Measurements from ENCODE around the gene AK9.
"Not testable (repeated sequence)": the region's sequence is repeated elsewhere in the genome, so short reads cannot be mapped to it uniquely, and the experiment has no call there.

Gene AK9

DNA sequence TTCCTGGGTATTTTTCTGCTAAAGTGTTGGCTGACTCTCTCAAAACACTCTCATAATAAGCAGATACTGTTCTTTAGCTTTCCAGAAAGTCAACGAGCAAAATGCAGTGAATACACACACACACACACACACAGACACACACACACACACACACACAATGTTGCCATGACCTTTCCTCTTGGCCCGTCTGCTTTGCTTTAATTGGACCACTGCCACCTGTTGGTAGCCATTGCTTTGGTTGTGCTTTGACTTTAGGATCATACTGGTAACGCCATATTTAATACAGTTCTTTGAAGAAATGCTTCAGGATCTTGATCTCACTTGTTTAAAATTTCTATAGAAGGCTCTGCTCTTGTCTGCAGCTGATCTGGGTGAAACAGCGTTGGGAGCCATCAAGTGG, 4.5 kb upstream of the AK9 start:
- DNase-seq, result no peak

- DNase-seq, result no peak
Measured at GRCh38 chr6:109693111-109693510, 2.1 kb upstream of the AK9 start.

DNA sequence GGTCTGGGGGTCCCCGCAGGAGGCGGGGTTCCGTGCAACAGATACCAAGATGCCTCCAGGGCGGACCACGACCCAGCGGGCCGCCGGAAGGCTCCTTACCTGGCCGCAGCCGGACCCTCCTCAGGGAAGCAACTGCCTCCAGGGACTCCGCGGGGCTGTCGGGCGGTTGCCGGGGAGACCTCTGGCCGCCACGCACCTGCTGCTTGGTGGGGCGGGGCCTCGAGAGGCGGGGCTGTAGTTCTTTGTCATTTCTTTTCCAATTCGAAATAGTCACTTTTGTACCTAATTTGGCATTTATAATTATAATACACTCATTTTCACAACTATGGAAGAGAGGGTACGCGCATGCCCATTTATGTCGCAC, 647 bp downstream of the AK9 start:
- DNase-seq, result no peak

GRCh38 chr6:109687271-109687761, 3.7 kb downstream of the AK9 start:
- DNase-seq, result peak; percentile 80

DNA sequence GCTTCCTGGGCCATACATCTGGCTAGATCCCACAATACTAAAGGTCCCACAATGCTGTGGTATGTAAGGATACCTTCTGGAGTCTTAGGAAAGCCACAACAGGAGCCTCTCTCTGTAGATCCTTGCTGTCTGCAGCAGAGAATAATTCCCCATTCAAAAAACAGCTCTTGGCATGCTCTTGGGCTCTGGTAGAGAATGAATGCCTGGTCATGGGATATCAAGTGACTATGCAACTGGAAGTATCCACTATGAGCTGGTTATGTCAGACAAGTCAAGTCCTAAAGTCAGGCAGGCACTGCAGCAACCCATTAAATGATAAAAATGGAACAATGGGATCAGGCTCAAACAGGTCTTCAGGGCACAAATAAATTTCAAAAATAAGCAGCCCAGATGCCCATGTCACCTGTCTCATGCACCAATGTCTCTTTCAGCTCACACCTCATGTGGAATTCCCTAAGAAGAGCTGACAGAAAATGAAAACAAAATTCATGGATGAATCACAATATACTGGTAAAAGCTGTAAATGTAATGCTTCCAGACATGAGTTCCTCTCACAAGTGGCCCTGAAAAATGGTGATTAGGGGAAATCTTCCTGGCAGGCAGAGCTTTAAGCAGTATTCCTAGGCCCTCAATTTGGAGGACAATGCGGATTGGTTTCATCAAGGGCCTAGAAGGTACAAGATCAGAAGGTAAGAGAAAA, 4.3 kb downstream of the AK9 start:
- DNase-seq, result no peak

DNA sequence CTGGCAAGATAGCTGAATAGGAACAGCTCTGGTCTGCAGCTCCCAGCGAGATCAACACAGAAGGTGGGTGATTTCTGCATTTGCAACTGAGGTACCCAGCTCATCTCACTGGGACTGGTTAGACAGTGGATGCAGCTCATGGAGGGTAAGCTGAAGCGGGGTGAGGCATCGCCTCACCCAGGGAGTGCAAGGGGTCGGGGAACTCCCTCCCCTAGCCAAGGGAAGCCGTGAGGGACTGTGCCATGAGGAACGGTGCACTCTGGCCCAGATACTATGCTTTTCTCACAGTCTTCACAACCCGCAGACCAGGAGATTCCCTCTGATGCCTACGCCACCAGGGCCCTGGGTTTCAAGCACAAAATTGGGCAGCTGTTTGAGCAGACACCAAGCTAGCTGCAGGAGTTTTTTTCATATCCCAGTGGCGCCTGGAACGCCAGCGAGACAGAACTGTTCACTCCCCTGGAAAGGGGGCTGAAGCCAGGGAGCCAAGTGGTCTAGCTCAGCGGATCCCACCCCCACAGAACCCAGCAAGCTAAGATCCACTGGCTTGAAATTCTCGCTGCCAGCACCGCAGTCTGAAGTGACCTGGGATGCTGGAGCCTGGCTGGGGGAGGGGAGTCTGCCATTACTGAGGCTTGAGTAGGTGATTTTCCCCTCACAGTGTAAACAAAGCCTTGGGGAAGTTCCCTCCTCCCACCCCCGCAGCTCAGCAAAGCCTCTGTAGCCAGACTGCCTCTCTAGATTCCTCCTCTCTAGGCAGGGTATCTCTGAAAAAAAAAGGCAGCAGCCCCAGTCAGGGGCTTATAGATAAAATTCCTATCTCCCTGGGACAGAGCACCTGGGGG, 12.1 kb downstream of the AK9 start:
- DNase-seq, result not testable (repeated sequence)

GRCh38 chr6:109678240-109678639, 12.8 kb downstream of the AK9 start:
- DNase-seq, result no peak

DNA sequence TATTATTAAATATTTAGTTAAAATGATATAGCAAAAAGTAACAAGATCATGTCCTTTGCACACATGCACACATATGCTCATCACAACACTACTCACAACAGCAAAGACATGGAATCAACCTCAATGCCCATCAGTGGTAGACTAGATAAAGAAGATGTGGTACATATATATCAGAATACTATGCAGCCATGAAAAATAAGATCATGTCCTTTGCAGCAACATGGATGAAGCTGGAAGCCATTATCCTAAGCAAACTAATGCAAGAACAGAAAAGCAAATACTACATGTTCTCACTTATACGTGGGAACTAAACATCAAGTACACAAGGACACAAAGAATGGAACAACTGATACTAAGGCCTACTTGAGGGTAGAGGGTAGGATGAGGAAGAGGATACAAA, 14.3 kb downstream of the AK9 start:
- DNase-seq, result no peak

DNA sequence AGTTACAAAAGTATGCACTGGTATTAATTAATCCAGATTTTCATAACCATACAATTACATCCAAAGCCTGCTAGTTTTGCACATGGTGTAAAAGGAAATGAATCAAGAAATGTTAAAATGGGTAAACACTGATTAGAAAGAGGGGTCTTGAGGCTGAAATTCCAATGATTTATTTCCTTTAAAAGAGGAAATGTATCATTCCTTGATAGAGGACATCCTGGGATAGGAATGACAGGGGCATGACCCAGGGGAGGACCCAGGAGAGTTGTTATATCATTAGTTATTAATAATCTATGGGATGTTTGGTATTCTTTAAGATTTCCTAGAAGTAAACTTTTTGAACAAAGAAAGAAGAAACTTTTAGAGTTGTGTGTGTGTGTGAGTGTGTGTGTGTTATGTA, 18.2 kb downstream of the AK9 start:
- DNase-seq, result no peak

DNA sequence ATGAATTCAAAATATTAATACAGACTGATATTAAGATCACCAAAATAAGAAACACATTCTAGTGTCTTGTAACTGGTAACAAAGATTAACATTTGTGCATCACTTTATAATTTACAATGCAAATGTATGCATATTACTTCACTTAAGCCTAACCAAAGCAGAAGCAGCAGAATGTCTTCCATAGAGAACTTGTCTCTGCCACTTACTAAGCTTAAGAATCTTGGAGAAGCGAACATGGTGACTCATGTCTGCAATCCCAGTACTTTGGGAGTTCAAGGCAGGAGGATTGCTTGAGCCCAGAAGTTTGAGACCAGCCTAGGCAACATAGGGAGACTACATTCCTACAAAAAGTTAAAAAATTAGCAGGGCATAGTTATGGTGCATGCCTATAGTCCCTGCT, 18.8 kb downstream of the AK9 start:
- DNase-seq, result peak; percentile 61

DNA sequence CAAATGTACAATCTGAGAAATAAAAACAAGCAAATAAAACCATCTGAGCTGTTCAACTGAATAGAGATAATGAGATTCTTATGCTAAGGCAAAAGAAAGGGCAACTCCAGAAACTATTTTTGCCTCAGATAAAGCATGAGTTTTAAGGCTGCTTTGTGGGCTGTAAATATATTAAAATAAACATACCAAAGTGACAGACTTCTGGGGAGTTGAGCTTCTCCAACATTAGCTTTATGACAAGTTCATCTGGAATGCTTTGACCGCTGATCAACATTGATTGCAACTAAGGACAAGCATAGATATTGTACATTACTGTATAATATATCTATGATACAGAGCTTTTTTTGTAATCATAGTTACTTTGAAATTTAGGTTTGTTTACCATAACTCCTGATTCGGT, 19.3 kb downstream of the AK9 start:
- peak; percentile 83 for DNase-seq

- DNase-seq, result no peak
Measured at GRCh38 chr6:109669811-109670210, 21.2 kb downstream of the AK9 start.

DNA sequence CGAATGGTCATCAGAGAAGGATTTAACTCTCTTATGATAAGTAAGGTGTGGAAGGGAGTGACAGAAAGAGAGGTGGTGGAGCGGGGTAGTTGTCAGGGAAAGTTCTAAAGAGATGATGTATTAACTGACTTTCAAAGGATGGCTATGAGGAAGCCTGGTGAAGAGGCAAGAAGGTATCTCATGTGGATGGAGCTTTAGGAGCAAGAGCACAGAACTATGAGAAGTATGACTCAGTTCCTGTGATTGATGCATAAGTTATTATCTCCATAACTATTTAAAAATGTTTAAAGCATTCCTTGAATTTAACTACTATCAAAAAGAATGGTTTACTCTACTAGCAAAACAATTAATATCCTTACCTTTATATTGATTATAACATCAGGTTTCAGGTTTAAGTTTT, 28.8 kb downstream of the AK9 start:
- peak; percentile 47 for DNase-seq

GRCh38 chr6:109660526-109661320, 30.3 kb downstream of the AK9 start:
- DNase-seq, result peak; percentile 51

DNA sequence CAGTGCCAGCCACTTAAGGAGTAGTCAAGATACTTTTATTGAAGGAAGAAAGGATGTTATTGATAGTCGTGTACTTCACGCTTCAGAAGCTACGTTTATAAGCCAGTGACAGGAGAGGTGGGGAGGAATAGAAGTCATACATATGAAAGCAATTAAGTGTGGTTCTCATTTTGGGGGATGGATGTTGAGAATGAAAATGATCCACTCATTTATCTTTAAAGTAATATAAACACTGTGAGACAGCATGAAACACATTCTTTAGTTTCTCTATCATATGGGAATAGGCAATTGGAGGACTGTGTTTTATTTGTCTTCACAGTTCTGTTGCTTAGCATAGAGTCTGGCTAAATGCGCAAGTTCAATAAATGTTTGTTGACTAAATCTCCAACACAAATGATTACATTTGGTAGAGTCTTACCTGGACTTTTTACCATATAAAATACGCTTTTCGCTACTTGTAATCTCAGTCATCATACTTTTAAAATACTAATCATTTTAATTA, 35.2 kb downstream of the AK9 start:
- DNase-seq, result peak; percentile 63

GRCh38 chr6:109653264-109653663, 37.7 kb downstream of the AK9 start:
- DNase-seq, result no peak

DNA sequence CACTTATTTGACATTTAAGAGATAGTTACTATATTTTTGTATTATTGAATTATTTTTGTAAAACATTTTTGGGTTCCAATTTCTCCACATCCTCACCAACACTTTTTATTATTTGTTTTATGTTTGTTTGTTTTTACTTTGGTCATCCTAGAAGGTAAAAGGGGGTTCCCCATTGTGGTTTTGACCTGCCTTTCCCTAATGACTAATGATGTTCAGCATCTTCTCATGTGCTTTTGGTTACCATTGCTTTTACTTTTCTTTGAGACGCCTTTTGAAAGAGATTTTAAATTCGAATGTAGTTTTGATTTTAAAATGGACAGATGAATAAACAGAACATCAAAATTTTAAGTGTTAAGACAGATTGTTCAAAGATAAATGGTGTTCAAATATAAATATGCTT, 46.9 kb downstream of the AK9 start:
- DNase-seq, result no peak

DNA sequence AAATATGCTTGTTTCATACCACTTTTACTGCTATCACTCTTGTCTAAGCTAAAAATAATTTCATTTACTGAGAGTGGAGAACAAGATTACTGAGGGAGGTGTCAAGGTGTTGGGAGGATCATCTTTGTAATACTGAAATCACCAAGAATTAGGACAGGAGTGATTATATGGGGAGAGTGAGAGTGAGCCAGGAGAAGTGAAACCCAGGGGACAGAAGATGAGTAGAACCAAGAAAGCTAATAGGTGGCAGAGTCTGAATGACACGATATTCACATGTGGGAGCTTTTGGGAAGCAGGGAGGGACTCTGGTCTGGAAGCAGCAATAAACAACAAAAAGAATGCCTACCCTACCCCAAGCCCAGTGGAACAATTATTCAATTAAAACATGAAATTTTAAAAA, 58.6 kb downstream of the AK9 start:
- DNase-seq, result no peak

DNA sequence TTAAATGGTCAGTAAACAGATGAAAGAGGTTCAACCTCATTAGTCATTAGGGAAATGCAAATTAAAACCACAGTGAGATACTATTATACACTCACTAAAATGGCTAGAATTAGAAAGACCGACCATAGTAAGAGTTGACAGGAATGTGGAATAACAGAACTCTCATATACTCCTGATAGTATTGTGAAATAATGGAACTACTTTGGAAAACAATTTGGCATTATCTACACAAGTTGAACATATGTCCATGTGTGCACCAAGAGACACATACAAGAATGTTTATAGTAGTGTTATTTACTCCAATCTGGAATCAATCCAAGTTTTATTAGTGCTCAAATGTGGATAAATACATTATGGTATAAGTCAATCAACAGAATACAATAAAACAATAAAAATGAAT, 59.6 kb downstream of the AK9 start:
- DNase-seq, result no peak

- DNase-seq, result no peak
Measured at GRCh38 chr6:109628158-109629000, 62.6 kb downstream of the AK9 start.

DNA sequence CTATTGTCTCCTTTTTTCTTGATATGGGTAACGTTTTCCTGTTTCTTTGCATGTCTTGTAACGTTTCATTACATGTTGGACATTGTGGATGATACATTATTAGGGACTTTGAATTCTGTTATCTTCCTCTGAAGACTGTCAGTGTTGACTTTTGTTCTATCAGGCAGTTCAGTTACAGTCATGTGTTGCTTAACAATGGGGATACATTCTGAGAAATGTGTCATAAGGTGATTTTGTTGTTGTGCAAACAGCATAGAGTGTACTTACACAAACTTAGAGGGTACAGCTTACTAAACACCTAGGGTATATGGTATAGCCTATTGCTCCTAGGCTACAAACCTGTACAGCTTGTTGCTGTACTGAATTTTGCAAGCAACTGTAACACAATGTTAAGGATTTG, 64.7 kb downstream of the AK9 start:
- DNase-seq, result no peak

DNA sequence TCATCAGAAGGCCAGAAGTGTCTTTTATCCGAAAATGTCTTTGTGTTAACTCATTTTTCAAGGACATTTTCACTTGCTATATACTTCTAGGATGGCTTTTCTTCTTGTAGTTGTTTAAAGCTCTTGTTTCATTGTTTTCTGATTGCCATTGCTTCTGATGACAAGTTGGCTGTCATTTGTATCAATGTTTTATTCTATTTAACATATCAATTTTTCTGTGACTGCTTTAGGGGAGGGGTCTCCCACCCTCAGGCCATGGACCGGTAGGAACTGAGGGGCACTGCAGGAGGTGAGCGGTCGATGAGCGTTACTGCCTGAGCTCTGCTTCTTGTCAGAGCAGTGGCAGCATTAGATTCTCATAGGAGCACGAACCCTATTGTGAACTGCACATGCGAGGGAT, 65.8 kb downstream of the AK9 start:
- no peak for DNase-seq
